SK-N-SH (cell line): ENCODE measurements around the gene ZAP70.

ENCODE experiments used
- CHD2 ChIP-seq: fragments of 150-350 bp; IDR thresholded peaks from 2 replicates; pipeline ENCODE4 v1.6.1; 2018; ENCODE audit warnings: low read length; ENCODE audit not compliant: partially characterized antibody
- CTCF ChIP-seq: fragments of 200-600 bp; sonication (generic); IDR thresholded peaks from 2 replicates; pipeline ENCODE4 v1.6.1; 2017; ENCODE audit warnings: antibody characterized with exemption, mild to moderate bottlenecking, moderate library complexity
- EP300 ChIP-seq, 2 experiments: IDR thresholded peaks; 2 replicates each; pipeline versions ENCODE4 v1.4.0 to v1.6.1; 2012; ENCODE audit warnings: borderline replicate concordance in 1 of 2, low read depth in 1 of 2, low read length in 1 of 2
- JUND ChIP-seq: IDR thresholded peaks from 2 replicates; pipeline ENCODE4 v1.4.0; 2012
- POLR2AphosphoS5 ChIP-seq: IDR thresholded peaks from 2 replicates; pipeline ENCODE4 v1.6.1; 2012; ENCODE audit warnings: low read depth, low read length
- RAD21 ChIP-seq: IDR thresholded peaks from 2 replicates; pipeline ENCODE4 v1.6.1; 2012; ENCODE audit warnings: mild to moderate bottlenecking, low read length
- SIN3A ChIP-seq: IDR thresholded peaks from 2 replicates; pipeline ENCODE4 v1.6.1; 2012; ENCODE audit warnings: low read depth, mild to moderate bottlenecking, low read length, moderate library complexity, borderline replicate concordance
- TEAD4 ChIP-seq: IDR thresholded peaks from 2 replicates; pipeline ENCODE4 v1.4.0; 2012; ENCODE audit warnings: mild to moderate bottlenecking, borderline replicate concordance; ENCODE audit not compliant: insufficient read depth
- YY1 ChIP-seq: IDR thresholded peaks from 2 replicates; pipeline ENCODE4 v1.4.0; 2012; ENCODE audit warnings: low read depth, mild to moderate bottlenecking
- TF ChIP-seq, protein P1 (sequence below): IDR thresholded peaks from 2 replicates; pipeline ENCODE4 v1.6.1; 2012; ENCODE audit warnings: mild to moderate bottlenecking, low read depth, low read length, moderate library complexity
- TF ChIP-seq, protein P2 (sequence below): IDR thresholded peaks from 2 replicates; pipeline ENCODE4 v1.4.0; 2012; ENCODE audit warnings: low read depth, borderline replicate concordance

GRCh38 chr2:97739893-97740245 is 26.5 kb downstream of the ZAP70 start:
- no peak for TF ChIP-seq CTCF
- TF ChIP-seq, protein P1, sequence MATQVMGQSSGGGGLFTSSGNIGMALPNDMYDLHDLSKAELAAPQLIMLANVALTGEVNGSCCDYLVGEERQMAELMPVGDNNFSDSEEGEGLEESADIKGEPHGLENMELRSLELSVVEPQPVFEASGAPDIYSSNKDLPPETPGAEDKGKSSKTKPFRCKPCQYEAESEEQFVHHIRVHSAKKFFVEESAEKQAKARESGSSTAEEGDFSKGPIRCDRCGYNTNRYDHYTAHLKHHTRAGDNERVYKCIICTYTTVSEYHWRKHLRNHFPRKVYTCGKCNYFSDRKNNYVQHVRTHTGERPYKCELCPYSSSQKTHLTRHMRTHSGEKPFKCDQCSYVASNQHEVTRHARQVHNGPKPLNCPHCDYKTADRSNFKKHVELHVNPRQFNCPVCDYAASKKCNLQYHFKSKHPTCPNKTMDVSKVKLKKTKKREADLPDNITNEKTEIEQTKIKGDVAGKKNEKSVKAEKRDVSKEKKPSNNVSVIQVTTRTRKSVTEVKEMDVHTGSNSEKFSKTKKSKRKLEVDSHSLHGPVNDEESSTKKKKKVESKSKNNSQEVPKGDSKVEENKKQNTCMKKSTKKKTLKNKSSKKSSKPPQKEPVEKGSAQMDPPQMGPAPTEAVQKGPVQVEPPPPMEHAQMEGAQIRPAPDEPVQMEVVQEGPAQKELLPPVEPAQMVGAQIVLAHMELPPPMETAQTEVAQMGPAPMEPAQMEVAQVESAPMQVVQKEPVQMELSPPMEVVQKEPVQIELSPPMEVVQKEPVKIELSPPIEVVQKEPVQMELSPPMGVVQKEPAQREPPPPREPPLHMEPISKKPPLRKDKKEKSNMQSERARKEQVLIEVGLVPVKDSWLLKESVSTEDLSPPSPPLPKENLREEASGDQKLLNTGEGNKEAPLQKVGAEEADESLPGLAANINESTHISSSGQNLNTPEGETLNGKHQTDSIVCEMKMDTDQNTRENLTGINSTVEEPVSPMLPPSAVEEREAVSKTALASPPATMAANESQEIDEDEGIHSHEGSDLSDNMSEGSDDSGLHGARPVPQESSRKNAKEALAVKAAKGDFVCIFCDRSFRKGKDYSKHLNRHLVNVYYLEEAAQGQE: no peak
- TF ChIP-seq YY1: no peak
- TF ChIP-seq JUND: no peak
- TF ChIP-seq, protein P2, sequence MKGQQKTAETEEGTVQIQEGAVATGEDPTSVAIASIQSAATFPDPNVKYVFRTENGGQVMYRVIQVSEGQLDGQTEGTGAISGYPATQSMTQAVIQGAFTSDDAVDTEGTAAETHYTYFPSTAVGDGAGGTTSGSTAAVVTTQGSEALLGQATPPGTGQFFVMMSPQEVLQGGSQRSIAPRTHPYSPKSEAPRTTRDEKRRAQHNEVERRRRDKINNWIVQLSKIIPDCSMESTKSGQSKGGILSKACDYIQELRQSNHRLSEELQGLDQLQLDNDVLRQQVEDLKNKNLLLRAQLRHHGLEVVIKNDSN: no peak
- no peak for TF ChIP-seq POLR2AphosphoS5
- no peak for TF ChIP-seq TEAD4
- no peak for TF ChIP-seq EP300 (IDR thresholded peaks at IDR 0.05; ENCODE audit: borderline replicate concordance in 1 of 2, low read depth in 1 of 2, low read length in 1 of 2)
- no peak for TF ChIP-seq CHD2
- TF ChIP-seq SIN3A: no peak
- no peak for TF ChIP-seq RAD21
